K562 (cell line): ENCODE data around the gene SLC2A10. TPM values are rescaled to one million over a fixed set of nuclear protein-coding genes. Genes with fewer than 3 reads are reported as not detected.

Source experiments
- ATAC-seq: fragments of 200-7000 bp; cut with Tn5 transposase; 3 replicates; pipeline ENCODE4 v1.9.1; 2020; ENCODE audit warnings: moderate library complexity
- BruUV-seq: library from RNA; stranded (reverse); fragments of 400-500 nt; replicated peaks from 2 replicates; lab custom pipeline; 2021; lab: Mats Ljungman, UMichigan
- CTCF ChIA-PET: fragments of 300-600 bp; formaldehyde crosslinking; extraction: SDS; loops from one replicate; lab custom pipeline; 2021; ENCODE audit warnings: low intra/inter-chr PET ratio; lab: Yijun Ruan, JAX
- POLR2A ChIA-PET: fragments of 300-600, 350-650 bp; sonication (Branson Sonifier 250); formaldehyde crosslinking; extraction: SDS; loops from one replicate; lab custom pipeline; 2021; ENCODE audit warnings: antibody characterized with exemption, inconsistent platforms; lab: Yijun Ruan, JAX
- DNase-seq, 4 experiments: peaks; one replicate each; pipeline versions ENCODE4 v3.0.0 to v3.0.0-alpha.2; 2011 to 2018; ENCODE audit warnings: low spot score in 3 of 4, mixed read lengths in 3 of 4; ENCODE audit errors: extremely low read depth in 1 of 4
- FAIRE-seq: peaks from 2 replicates; lab custom pipeline; 2011; peaks lifted over from hg19 to GRCh38; lab: Jason Lieb, UNC
- H2AFZ ChIP-seq: 2 replicates; pipeline ENCODE4 v1.6.0; 2011; ENCODE audit warnings: low read depth, low read length, control low read depth, inconsistent platforms
- H3K27ac ChIP-seq: fragments of 200-600 bp; 3 replicates; pipeline ENCODE4 v1.8.0; 2011; ENCODE audit warnings: low read depth, mild to moderate bottlenecking, control low read depth, inconsistent platforms, low read length, moderate library complexity, mixed read lengths; ENCODE audit errors: extremely low read depth
- H3K27me3 ChIP-seq, 2 experiments: fragments of 300-600 bp in 1 of 2; 2 replicates in 1 of 2; 3 replicates in 1 of 2; pipeline versions ENCODE4 v1.6.0 to v1.8.0; 2011; ENCODE audit warnings: inconsistent platforms in 2 of 2, low read length in 2 of 2, mild to moderate bottlenecking in 1 of 2, mixed read lengths in 1 of 2, moderate library complexity in 1 of 2; ENCODE audit not compliant: control insufficient read depth in 2 of 2, insufficient read depth in 2 of 2
- H3K36me3 ChIP-seq: fragments of 300-600 bp; 3 replicates; pipeline ENCODE4 v1.8.0; 2011; ENCODE audit warnings: mild to moderate bottlenecking, low read length, inconsistent platforms; ENCODE audit not compliant: control insufficient read depth, insufficient read depth
- H3K4me1 ChIP-seq, 2 experiments: fragments of 200-600 bp in 1 of 2; replicated peaks in 1 of 2; 2 replicates in 1 of 2; 3 replicates in 1 of 2; pipeline versions ENCODE4 v1.5.1 to v1.8.0; 2011; ENCODE audit warnings: inconsistent platforms in 2 of 2, low read length in 2 of 2, mild to moderate bottlenecking in 1 of 2, mixed read lengths in 1 of 2, moderate library complexity in 1 of 2; ENCODE audit not compliant: control insufficient read depth in 2 of 2, insufficient read depth in 2 of 2
- H3K4me2 ChIP-seq: 2 replicates; pipeline ENCODE4 v1.6.1; 2011; ENCODE audit warnings: low read length, control low read depth, inconsistent platforms, mixed read lengths; ENCODE audit not compliant: insufficient read depth
- H3K4me3 ChIP-seq: fragments of 200-600 bp; sonication (generic), shearing (Covaris generic); 2 replicates; pipeline ENCODE4 v1.5.1; 2016; ENCODE audit warnings: control low read depth, inconsistent platforms
- H3K79me2 ChIP-seq: fragments of 200-600 bp; 3 replicates; pipeline ENCODE4 v1.8.0; 2011; ENCODE audit warnings: low read length, inconsistent platforms; ENCODE audit not compliant: control insufficient read depth, insufficient read depth
- H3K9ac ChIP-seq, 2 experiments: 2 replicates each; pipeline versions ENCODE4 v1.6.0 to v1.6.1; 2011; ENCODE audit warnings: low read depth in 2 of 2, low read length in 2 of 2, control low read depth in 1 of 2, inconsistent platforms in 1 of 2, mild to moderate bottlenecking in 1 of 2, mixed read lengths in 1 of 2; ENCODE audit not compliant: insufficient read depth in 1 of 2
- H3K9me1 ChIP-seq: one replicate; pipeline ENCODE4 v1.6.0; 2011; ENCODE audit warnings: inconsistent platforms, mild to moderate bottlenecking, low read length, moderate library complexity; ENCODE audit not compliant: control insufficient read depth, insufficient read depth
- H3K9me3 ChIP-seq: replicated peaks from 2 replicates; pipeline ENCODE4 v1.5.1; 2011; ENCODE audit warnings: low read depth, low read length, inconsistent platforms; ENCODE audit not compliant: control insufficient read depth, insufficient read depth
- H4K20me1 ChIP-seq: replicated peaks from 2 replicates; pipeline ENCODE4 v1.6.1; 2011; ENCODE audit warnings: low read length, inconsistent platforms, mixed read lengths; ENCODE audit not compliant: control insufficient read depth, insufficient read depth
- NFE2 ChIP-seq: IDR thresholded peaks from 2 replicates; pipeline ENCODE4 v1.6.1; 2014; ENCODE audit warnings: antibody characterized with exemption, low read depth
- RAD21 ChIP-seq, 2 experiments: fragments of 250-450 bp in 1 of 2; fragments of 450-650 bp in 1 of 2; sonication (Bioruptor Pico) in 1 of 2; formaldehyde crosslinking in 1 of 2; IDR thresholded peaks in 1 of 2; conservative IDR thresholded peaks in 1 of 2; 2 replicates each; pipeline versions ENCODE4 v1.4.0 to v1.8.0; 2020 to 2022; ENCODE audit warnings: mild to moderate bottlenecking in 2 of 2, moderate library complexity in 1 of 2
- ZBTB17 ChIP-seq: fragments of 450-650 bp; formaldehyde crosslinking; IDR thresholded peaks from 2 replicates; pipeline ENCODE4 v1.4.0; 2020; ENCODE audit warnings: mild to moderate bottlenecking
- ZNF140 ChIP-seq: fragments of 250-450 bp; sonication (Bioruptor Pico); IDR thresholded peaks from 2 replicates; pipeline ENCODE4 v1.8.0; 2021; ENCODE audit warnings: moderate library complexity, mild to moderate bottlenecking, inconsistent platforms
- WGBS: fragments of 100-300 bp; shearing (Covaris generic); methylation state at CpG from one replicate; pipeline ENCODE4 v1.1.6; 2016; ENCODE audit warnings: low coverage, mixed read lengths; ENCODE audit not compliant: insufficient coverage; ENCODE audit errors: missing lambda C conversion rate; 5-methylcytosine and 5-hydroxymethylcytosine counted together
- in situ Hi-C: fragments of 300-500 bp; cut with MboI; formaldehyde crosslinking; loops from 4 replicates; pipeline ENCODE4 v1.15.0; 2018; ENCODE audit warnings: inconsistent platforms, mixed read lengths
- intact Hi-C: fragments of 100-400 bp; cut with micrococcal nuclease; formaldehyde crosslinking; loops from 2 replicates; pipeline ENCODE4 v1.14.2; 2022
- polyA plus RNA-seq, 8 experiments: library from polyadenylated mRNA; depleted of rRNA in 4 of 8; stranded (reverse) in 5 of 8; unstranded in 3 of 8; fragments of >200 nt; fragmentation: Nextera tagmentation in 2 of 8; fragmentation: Illumina TruSeq in 1 of 8; extraction: Ambion mirVana in 2 of 8; extraction: Trizol in 1 of 8; gene quantifications; 2 replicates each; pipeline versions ENCODE4 v1.2.1 to v1.2.3, GENCODE V29; 2011 to 2014; ENCODE audit warnings: inconsistent platforms in 1 of 8, missing spikeins in 1 of 8
- total RNA-seq, 7 experiments: library from RNA; depleted of rRNA in 6 of 7; stranded (reverse); fragments of >200 nt in 6 of 7; fragmentation: Illumina TruSeq in 2 of 7; extraction: Trizol in 2 of 7; gene quantifications; 2 replicates each; pipeline versions ENCODE4 v1.2.1 to v1.2.3, GENCODE V29; 2011 to 2021; ENCODE audit warnings: low replicate concordance in 1 of 7
- TF ChIP-seq, protein P1 (sequence below), 2 experiments: fragments of 450-650 bp in 1 of 2; IDR thresholded peaks; 2 replicates each; pipeline ENCODE4 v1.6.1; 2011 to 2017; ENCODE audit warnings: low read depth in 2 of 2, antibody characterized with exemption in 1 of 2, borderline replicate concordance in 1 of 2, low read length in 1 of 2, mild to moderate bottlenecking in 1 of 2, mixed read lengths in 1 of 2; ENCODE audit not compliant: control insufficient read depth in 1 of 2
- TF ChIP-seq, protein P2 (sequence below): IDR thresholded peaks from 2 replicates; pipeline ENCODE4 v1.6.1; 2011; ENCODE audit warnings: borderline replicate concordance, low read depth, mild to moderate bottlenecking, moderate library complexity, low read length; ENCODE audit not compliant: insufficient read depth, poor library complexity, severe bottlenecking

SLC2A10 gene
- total and polyA plus RNA-seq, 9 of the 15 experiments (the other 6 are each of a cell fraction or from before 2014, with no cell fraction given): 0.01 to 1.8 (median 0.10) TPM

DNA sequence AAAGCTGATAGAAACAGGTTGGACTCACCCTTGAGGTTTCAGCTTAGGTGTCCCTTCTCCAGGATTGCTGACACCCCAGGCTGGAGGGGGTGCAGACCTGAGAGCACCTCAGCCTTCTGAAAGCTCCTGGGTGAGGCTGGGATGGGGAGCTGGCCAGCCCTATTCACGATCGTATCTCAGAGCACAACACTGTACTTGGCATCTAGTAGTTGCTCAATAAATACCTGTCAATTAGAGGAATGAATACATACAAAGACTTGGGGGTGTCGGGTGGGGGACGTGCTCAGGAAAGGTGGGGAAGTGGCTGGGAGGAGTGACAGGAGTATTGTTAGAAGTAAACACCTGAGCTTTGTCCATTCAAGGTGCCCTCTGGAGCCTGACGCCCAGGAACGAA lies 61.7 kb downstream of the SLC2A10 start:
- no peaks in the 10 kb centered on the region for H3K9me3 ChIP-seq
- peaks cover 0 to 16% of the 10 kb centered on the region in 2 experiments; a peak in 3 of 5 replicates for H3K27me3 ChIP-seq
- H2AFZ ChIP-seq: no peak overlapping the region
- POLR2A ChIA-PET: interaction anchor here (1.1 kb wide), 1 partner anchor 8 kb away, joined by 3 read pairs; no protein-coding TSS in a partner anchor
- no peaks in the 10 kb centered on the region for H3K4me1 ChIP-seq
- no TSS peak for BruUV-seq
- no peak overlapping the region for H3K4me2 ChIP-seq
- no peaks in the 10 kb centered on the region for H3K36me3 ChIP-seq
- intact Hi-C loops: loop anchor here (5.0 kb wide), 1 partner anchor 381 kb away; no protein-coding TSS in a partner anchor
- no peaks in the 10 kb centered on the region for H3K79me2 ChIP-seq
- no peaks in the 10 kb centered on the region for H3K9me1 ChIP-seq
- no peak for ATAC-seq
- H4K20me1 ChIP-seq: no peaks in the 10 kb centered on the region; the same call in 1 of the 2 replicates
- 2% methylated on average over 6 of the region's 6 CpGs for WGBS
- no peak overlapping the region for H3K4me3 ChIP-seq
- no peak overlapping the region for H3K9ac ChIP-seq
- CTCF ChIA-PET: no interaction called here
- FAIRE-seq: no peak
- no peak for DNase-seq
- TF ChIP-seq NFE2: no peak
- no peak for TF ChIP-seq ZBTB17 (CRISPR knock-in tag)
- TF ChIP-seq ZNF140: no peak
- TF ChIP-seq, all 486 proteins: peak for 0
- no peak overlapping the region for H3K27ac ChIP-seq
- in situ Hi-C loops: loop anchor here (25.0 kb wide), 1 partner anchor 616 kb away; no protein-coding TSS in a partner anchor

DNA sequence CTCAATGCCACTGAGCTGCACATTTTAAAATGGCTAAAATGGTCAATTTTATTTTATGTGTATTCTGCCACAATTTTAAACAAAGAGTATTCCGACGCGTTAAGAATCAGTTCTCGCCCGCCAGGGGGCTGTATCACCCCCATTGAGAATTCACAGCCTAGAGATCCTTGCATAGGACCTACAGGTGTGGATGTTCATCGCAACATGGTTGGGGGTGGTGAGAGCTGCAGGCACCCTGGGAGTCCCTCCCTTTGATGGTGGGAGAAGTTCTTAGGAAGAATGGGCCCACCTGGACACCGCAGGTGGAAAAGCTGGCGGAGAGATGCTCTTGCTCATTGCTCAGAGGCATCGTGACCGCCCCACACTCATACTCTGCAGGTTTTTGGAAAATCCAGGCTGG lies 63.5 kb downstream of the SLC2A10 start:
- Histone ChIP-seq H3K9me3 (no peaks in the 10 kb centered on the region), H3K27me3 (peaks cover 0 to 21% of the 10 kb centered on the region in 2 experiments; a peak in 3 of 5 replicates), H3K4me2 (no peak overlapping the region), H3K4me1 (no peaks in the 10 kb centered on the region), H3K4me3 (no peak overlapping the region), H3K9ac (no peak overlapping the region), H2AFZ (no peak overlapping the region), H3K27ac (no peak overlapping the region), H3K36me3 (no peaks in the 10 kb centered on the region), H3K79me2 (no peaks in the 10 kb centered on the region), H3K9me1 (no peaks in the 10 kb centered on the region), H4K20me1 (no peaks in the 10 kb centered on the region)
- POLR2A ChIA-PET: no interaction called here
- in situ Hi-C loops: loop anchor here (25.0 kb wide), 1 partner anchor 614 kb away; no protein-coding TSS in a partner anchor
- no TSS peak for BruUV-seq
- 2% methylated on average over 10 of the region's 10 CpGs for WGBS
- CTCF ChIA-PET: no interaction called here
- ATAC-seq (peak; percentile 59; the same call in 2 of the 3 replicates), FAIRE-seq (peak; percentile 49), DNase-seq (peak; percentile 25 to 40 (median 36))
- intact Hi-C loops: loop anchor here (5.0 kb wide), 1 partner anchor 379 kb away; no protein-coding TSS in a partner anchor
- TF ChIP-seq, protein P1, sequence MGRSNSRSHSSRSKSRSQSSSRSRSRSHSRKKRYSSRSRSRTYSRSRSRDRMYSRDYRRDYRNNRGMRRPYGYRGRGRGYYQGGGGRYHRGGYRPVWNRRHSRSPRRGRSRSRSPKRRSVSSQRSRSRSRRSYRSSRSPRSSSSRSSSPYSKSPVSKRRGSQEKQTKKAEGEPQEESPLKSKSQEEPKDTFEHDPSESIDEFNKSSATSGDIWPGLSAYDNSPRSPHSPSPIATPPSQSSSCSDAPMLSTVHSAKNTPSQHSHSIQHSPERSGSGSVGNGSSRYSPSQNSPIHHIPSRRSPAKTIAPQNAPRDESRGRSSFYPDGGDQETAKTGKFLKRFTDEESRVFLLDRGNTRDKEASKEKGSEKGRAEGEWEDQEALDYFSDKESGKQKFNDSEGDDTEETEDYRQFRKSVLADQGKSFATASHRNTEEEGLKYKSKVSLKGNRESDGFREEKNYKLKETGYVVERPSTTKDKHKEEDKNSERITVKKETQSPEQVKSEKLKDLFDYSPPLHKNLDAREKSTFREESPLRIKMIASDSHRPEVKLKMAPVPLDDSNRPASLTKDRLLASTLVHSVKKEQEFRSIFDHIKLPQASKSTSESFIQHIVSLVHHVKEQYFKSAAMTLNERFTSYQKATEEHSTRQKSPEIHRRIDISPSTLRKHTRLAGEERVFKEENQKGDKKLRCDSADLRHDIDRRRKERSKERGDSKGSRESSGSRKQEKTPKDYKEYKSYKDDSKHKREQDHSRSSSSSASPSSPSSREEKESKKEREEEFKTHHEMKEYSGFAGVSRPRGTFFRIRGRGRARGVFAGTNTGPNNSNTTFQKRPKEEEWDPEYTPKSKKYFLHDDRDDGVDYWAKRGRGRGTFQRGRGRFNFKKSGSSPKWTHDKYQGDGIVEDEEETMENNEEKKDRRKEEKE (IDR thresholded peaks at IDR 0.05; ENCODE audit: borderline replicate concordance in 1 of 2, control insufficient read depth in 1 of 2, low read depth in 2 of 2, low read length in 1 of 2): no peak
- TF ChIP-seq RAD21 (CRISPR knock-in tag; conservative IDR thresholded peaks at IDR 0.05 in 1 of 2, IDR thresholded peaks at IDR 0.05 in 1 of 2): peak in 1 of 2 experiments; percentile 52; a peak in 2 of 4 replicates
- TF ChIP-seq, protein P2, sequence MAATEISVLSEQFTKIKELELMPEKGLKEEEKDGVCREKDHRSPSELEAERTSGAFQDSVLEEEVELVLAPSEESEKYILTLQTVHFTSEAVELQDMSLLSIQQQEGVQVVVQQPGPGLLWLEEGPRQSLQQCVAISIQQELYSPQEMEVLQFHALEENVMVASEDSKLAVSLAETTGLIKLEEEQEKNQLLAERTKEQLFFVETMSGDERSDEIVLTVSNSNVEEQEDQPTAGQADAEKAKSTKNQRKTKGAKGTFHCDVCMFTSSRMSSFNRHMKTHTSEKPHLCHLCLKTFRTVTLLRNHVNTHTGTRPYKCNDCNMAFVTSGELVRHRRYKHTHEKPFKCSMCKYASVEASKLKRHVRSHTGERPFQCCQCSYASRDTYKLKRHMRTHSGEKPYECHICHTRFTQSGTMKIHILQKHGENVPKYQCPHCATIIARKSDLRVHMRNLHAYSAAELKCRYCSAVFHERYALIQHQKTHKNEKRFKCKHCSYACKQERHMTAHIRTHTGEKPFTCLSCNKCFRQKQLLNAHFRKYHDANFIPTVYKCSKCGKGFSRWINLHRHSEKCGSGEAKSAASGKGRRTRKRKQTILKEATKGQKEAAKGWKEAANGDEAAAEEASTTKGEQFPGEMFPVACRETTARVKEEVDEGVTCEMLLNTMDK: peak; percentile 25
